NCI-H524 (cell line): ENCODE results near the gene TNMD.

ENCODE experiments used
- DNase-seq, 2 experiments: peaks; one replicate each; lab custom pipeline; 2025; lab: John Stamatoyannopoulos, UW

TNMD gene

GRCh38 chrX:100643956-100644860 lies 59.5 kb downstream of the TNMD start, which contains the start of gene SRPX2:
TSS of gene SRPX2 (plus strand) at chrX:100644199. CDS start at chrX:100646323, 2,124 bp downstream.
- DNase-seq, result no peak

GRCh38 chrX:100645106-100645505 lies 60.4 kb downstream of the TNMD start:
- DNase-seq, result no peak

GRCh38 chrX:100647095-100647494 lies 62.4 kb downstream of the TNMD start:
- peak in 1 of 2 experiments; percentile 23 for DNase-seq

- DNase-seq, result no peak
Measured at GRCh38 chrX:100647739-100648138, 63.0 kb downstream of the TNMD start.

- DNase-seq, result peak; percentile 20 to 74
Measured at GRCh38 chrX:100648458-100649417, 64.0 kb downstream of the TNMD start.
